IMR-90 (cell line): ENCODE data around the gene PON1. TPM values are rescaled to one million over a fixed set of nuclear protein-coding genes. Genes with fewer than 3 reads are reported as not detected.

Source experiments
- ATAC-seq: fragments of 200-7000 bp; cut with Tn5 transposase; 2 replicates; pipeline ENCODE4 v1.9.1; 2020; ENCODE audit warnings: low read depth, mild to moderate bottlenecking, moderate library complexity
- BruUV-seq: library from RNA; stranded (reverse); fragments of 400-500 nt; replicated peaks from 2 replicates; lab custom pipeline; 2021; lab: Mats Ljungman, UMichigan
- CTCF ChIA-PET: fragments of 300-600 bp; formaldehyde crosslinking; extraction: SDS; loops from one replicate; lab custom pipeline; 2021; ENCODE audit warnings: antibody characterized with exemption; lab: Yijun Ruan, JAX
- POLR2A ChIA-PET: fragments of 300-600 bp; sonication (Branson Sonifier 250); formaldehyde crosslinking; loops from one replicate; lab custom pipeline; 2022; ENCODE audit warnings: antibody characterized with exemption; ENCODE audit not compliant: unreplicated experiment; lab: Charles Lee
- DNase-seq: peaks from one replicate; pipeline ENCODE4 v3.0.0; 2013
- H2AFZ ChIP-seq: replicated peaks from 2 replicates; pipeline ENCODE3; 2013; ENCODE audit warnings: low read length, mild to moderate bottlenecking; ENCODE audit not compliant: poor library complexity
- H2AK5ac ChIP-seq: 2 replicates; pipeline ENCODE4 v1.6.1; 2013; ENCODE audit warnings: low read depth, low read length, inconsistent platforms
- H2AK9ac ChIP-seq: replicated peaks from 2 replicates; pipeline ENCODE3; 2013; ENCODE audit warnings: mild to moderate bottlenecking, low read depth, low read length, moderate library complexity; ENCODE audit not compliant: poor library complexity
- H2BK120ac ChIP-seq: 2 replicates; pipeline ENCODE4 v1.6.1; 2013; ENCODE audit warnings: low read depth, low read length, inconsistent platforms
- H2BK15ac ChIP-seq: 3 replicates; pipeline ENCODE4 v1.6.1; 2013; ENCODE audit warnings: low read depth, low read length, inconsistent platforms
- H2BK20ac ChIP-seq: 2 replicates; pipeline ENCODE4 v1.6.1; 2013; ENCODE audit warnings: low read depth, mild to moderate bottlenecking, inconsistent platforms, low read length, moderate library complexity
- H2BK5ac ChIP-seq: 2 replicates; pipeline ENCODE4 v1.6.1; 2013; ENCODE audit warnings: mild to moderate bottlenecking, low read depth, low read length, inconsistent platforms; ENCODE audit not compliant: poor library complexity, severe bottlenecking
- H3K14ac ChIP-seq: replicated peaks from 2 replicates; pipeline ENCODE4 v1.6.1; 2013; ENCODE audit warnings: low read depth, low read length, inconsistent platforms
- H3K18ac ChIP-seq: 2 replicates; pipeline ENCODE4 v1.6.1; 2013; ENCODE audit warnings: low read depth, low read length, control low read depth
- H3K23ac ChIP-seq: 2 replicates; pipeline ENCODE4 v1.6.1; 2013; ENCODE audit warnings: low read depth, low read length, inconsistent platforms
- H3K27ac ChIP-seq: 2 replicates; pipeline ENCODE4 v1.5.1; 2013; ENCODE audit warnings: mild to moderate bottlenecking, control low read depth, low read length; ENCODE audit not compliant: insufficient read depth
- H3K27me3 ChIP-seq: 2 replicates; pipeline ENCODE4 v1.6.1; 2013; ENCODE audit warnings: low read length; ENCODE audit not compliant: control insufficient read depth, insufficient read depth
- H3K36me3 ChIP-seq: 2 replicates; pipeline ENCODE4 v1.6.1; 2013; ENCODE audit warnings: low read length, mixed read lengths; ENCODE audit not compliant: control insufficient read depth, insufficient read depth
- H3K4ac ChIP-seq: 2 replicates; pipeline ENCODE4 v1.6.1; 2013; ENCODE audit warnings: low read depth, low read length, inconsistent platforms
- H3K4me1 ChIP-seq: 2 replicates; pipeline ENCODE4 v1.6.1; 2013; ENCODE audit warnings: low read length, mixed read lengths; ENCODE audit not compliant: control insufficient read depth, insufficient read depth
- H3K4me2 ChIP-seq: 2 replicates; pipeline ENCODE4 v1.6.1; 2013; ENCODE audit warnings: low read depth, mild to moderate bottlenecking, control low read depth, low read length, moderate library complexity
- H3K4me3 ChIP-seq: 2 replicates; pipeline ENCODE4 v1.5.1; 2013; ENCODE audit warnings: low read depth, mild to moderate bottlenecking, control low read depth, low read length, moderate library complexity; ENCODE audit not compliant: insufficient read depth
- H3K56ac ChIP-seq: 2 replicates; pipeline ENCODE4 v1.6.1; 2013; ENCODE audit warnings: low read length, inconsistent platforms; ENCODE audit not compliant: insufficient read depth; ENCODE audit errors: extremely low read depth
- H3K79me1 ChIP-seq, 2 experiments: 2 replicates each; pipeline ENCODE4 v1.6.1; 2013; ENCODE audit warnings: low read length in 2 of 2, inconsistent platforms in 1 of 2, low read depth in 1 of 2
- H3K9ac ChIP-seq: 2 replicates; pipeline ENCODE4 v1.6.1; 2013; ENCODE audit warnings: low read depth, low read length, control low read depth
- H3K9me1 ChIP-seq: 2 replicates; pipeline ENCODE4 v1.6.1; 2013; ENCODE audit warnings: low read length, inconsistent platforms; ENCODE audit not compliant: insufficient read depth
- H3K9me3 ChIP-seq: 2 replicates; pipeline ENCODE4 v1.6.1; 2013; ENCODE audit warnings: low read length; ENCODE audit not compliant: control insufficient read depth, insufficient read depth
- H4K20me1 ChIP-seq: 2 replicates; pipeline ENCODE4 v1.6.1; 2013; ENCODE audit warnings: low read length, inconsistent platforms; ENCODE audit not compliant: insufficient read depth
- H4K5ac ChIP-seq: 2 replicates; pipeline ENCODE4 v1.6.1; 2013; ENCODE audit warnings: mild to moderate bottlenecking, low read depth, low read length, control low read depth
- H4K8ac ChIP-seq, 2 experiments: 2 replicates each; pipeline ENCODE4 v1.6.1; 2013; ENCODE audit warnings: low read depth in 2 of 2, low read length in 2 of 2, control low read depth in 1 of 2, inconsistent platforms in 1 of 2
- H4K91ac ChIP-seq: 2 replicates; pipeline ENCODE4 v1.6.1; 2013; ENCODE audit warnings: low read depth, low read length, inconsistent platforms; ENCODE audit not compliant: insufficient read depth
- BHLHE40 ChIP-seq: fragments of 150-350 bp; IDR thresholded peaks from 2 replicates; pipeline ENCODE4 v1.6.1; 2016; ENCODE audit warnings: mild to moderate bottlenecking, low read depth, low read length
- CHD1 ChIP-seq: IDR thresholded peaks from 2 replicates; pipeline ENCODE4 v1.6.1; 2012; ENCODE audit warnings: low read depth, low read length, improper control_type of control experiment
- MXI1 ChIP-seq: IDR thresholded peaks from 2 replicates; pipeline ENCODE4 v1.6.1; 2012; ENCODE audit warnings: low read depth, mild to moderate bottlenecking, low read length, moderate library complexity, borderline replicate concordance
- POLR2A ChIP-seq: IDR thresholded peaks from 2 replicates; pipeline ENCODE4 v1.6.1; 2012; ENCODE audit warnings: mild to moderate bottlenecking, low read depth, low read length
- RAD21 ChIP-seq: IDR thresholded peaks from 2 replicates; pipeline ENCODE4 v1.6.1; 2012; ENCODE audit warnings: low read length, improper control_type of control experiment
- RCOR1 ChIP-seq: IDR thresholded peaks from 2 replicates; pipeline ENCODE4 v1.6.1; 2012; ENCODE audit warnings: mild to moderate bottlenecking, low read length, improper control_type of control experiment; ENCODE audit not compliant: insufficient replicate concordance
- RFX5 ChIP-seq: IDR thresholded peaks from 2 replicates; pipeline ENCODE4 v1.8.0; 2012; ENCODE audit warnings: low read depth, mild to moderate bottlenecking, low read length, moderate library complexity
- SMC3 ChIP-seq: fragments of 150-350 bp; IDR thresholded peaks from 2 replicates; pipeline ENCODE4 v1.6.1; 2016; ENCODE audit warnings: low read depth, mild to moderate bottlenecking, antibody characterized with exemption, low read length, moderate library complexity
- WGBS, 2 experiments: methylation state at CpG; one replicate each; pipeline versions ENCODE4 v1.1.5 to v1.1.7; 2013; ENCODE audit warnings: missing lambda C conversion rate in 2 of 2; ENCODE audit not compliant: insufficient read length in 1 of 2; ENCODE audit errors: extremely low coverage in 2 of 2; 5-methylcytosine and 5-hydroxymethylcytosine counted together
- dilution Hi-C: fragments of 300-500 bp; cut with HindIII; formaldehyde crosslinking; loops from one replicate; pipeline ENCODE4 v1.14.3; 2018; ENCODE audit warnings: low sequenced_read_pairs; ENCODE audit not compliant: unreplicated experiment
- in situ Hi-C: fragments of 300-500 bp; cut with MboI; formaldehyde crosslinking; loops from 3 replicates; pipeline ENCODE4 v1.14.3; 2019; ENCODE audit warnings: low sequenced_read_pairs, inconsistent platforms, mixed read lengths
- intact Hi-C: fragments of 100-400 bp; cut with micrococcal nuclease; formaldehyde crosslinking; loops from 2 replicates; pipeline ENCODE4 v1.10.0; 2022
- polyA plus RNA-seq, 3 experiments: library from polyadenylated mRNA; depleted of rRNA; stranded (reverse); fragments of >200 nt; gene quantifications; 2 replicates each; pipeline ENCODE4 v1.2.3, GENCODE V29; 2012; ENCODE audit warnings: low replicate concordance in 1 of 3
- total RNA-seq: library from RNA; depleted of rRNA; stranded (reverse); fragments of >200 nt; gene quantifications from 2 replicates; pipeline ENCODE4 v1.2.3, GENCODE V29; 2012
- TF ChIP-seq, protein P1 (sequence below): fragments of 150-350 bp; IDR thresholded peaks from 2 replicates; pipeline ENCODE4 v1.6.1; 2017; ENCODE audit warnings: mild to moderate bottlenecking, antibody characterized with exemption, low read length, low read depth

PON1 gene
- total and polyA plus RNA-seq, 2 of the 4 experiments (the other 2 are of a cell fraction), result not detected

DNA sequence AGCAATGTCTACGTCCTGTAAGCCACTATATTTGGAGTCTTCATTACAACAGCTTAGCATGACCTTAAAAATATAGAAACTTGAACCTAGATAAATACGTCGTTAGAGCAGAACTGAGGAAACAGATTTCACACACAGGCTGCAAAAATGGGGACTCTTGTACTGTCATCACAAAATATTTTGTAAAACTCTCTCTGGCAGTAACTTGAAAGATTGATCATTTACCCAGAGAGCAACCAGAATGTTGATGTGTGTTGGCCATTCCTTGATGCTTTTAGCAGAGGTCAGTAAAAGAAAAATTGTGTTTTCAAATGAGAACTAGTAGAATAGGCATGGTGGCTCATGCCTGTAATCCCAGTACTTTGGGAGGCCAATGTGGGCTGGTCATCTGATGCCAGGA lies 14.5 kb upstream of the PON1 start:
- Histone ChIP-seq H3K27me3 (no peaks in the 10 kb centered on the region), H4K5ac (no peak overlapping the region), H2BK5ac (no peak overlapping the region), H3K4me1 (no peaks in the 10 kb centered on the region), H2AFZ (no peak overlapping the region), H3K23ac (no peak overlapping the region), H3K18ac (no peak overlapping the region), H3K36me3 (no peaks in the 10 kb centered on the region), H3K56ac (no peak overlapping the region), H3K79me1 (no peaks in the 10 kb centered on the region), H3K9me3 (no peaks in the 10 kb centered on the region), H2BK20ac (no peak overlapping the region), H3K27ac (no peak overlapping the region), H4K91ac (no peak overlapping the region), H3K4me3 (no peak overlapping the region), H4K8ac (no peak overlapping the region), H2AK9ac (no peak overlapping the region), H2BK120ac (no peak overlapping the region), H3K4ac (no peak overlapping the region), H3K9me1 (no peaks in the 10 kb centered on the region), H3K9ac (no peak overlapping the region), H2AK5ac (no peak overlapping the region), H3K4me2 (no peak overlapping the region), H3K14ac (no peak overlapping the region), H2BK15ac (no peak overlapping the region), H4K20me1 (no peaks in the 10 kb centered on the region)
- WGBS, 2 experiments, result no CpG with 5 or more reads among the region's 3 CpGs
- intact Hi-C loops (no loop called here), dilution Hi-C loops (no loop called here), in situ Hi-C loops (no loop called here)
- no peak for TF ChIP-seq BHLHE40
- no peak for TF ChIP-seq SMC3
- no peak for TF ChIP-seq CHD1
- TF ChIP-seq POLR2A, result no peak
- TF ChIP-seq RFX5, result no peak
- TF ChIP-seq RCOR1, result no peak
- TF ChIP-seq MXI1, result no peak
- TF ChIP-seq, protein P1, sequence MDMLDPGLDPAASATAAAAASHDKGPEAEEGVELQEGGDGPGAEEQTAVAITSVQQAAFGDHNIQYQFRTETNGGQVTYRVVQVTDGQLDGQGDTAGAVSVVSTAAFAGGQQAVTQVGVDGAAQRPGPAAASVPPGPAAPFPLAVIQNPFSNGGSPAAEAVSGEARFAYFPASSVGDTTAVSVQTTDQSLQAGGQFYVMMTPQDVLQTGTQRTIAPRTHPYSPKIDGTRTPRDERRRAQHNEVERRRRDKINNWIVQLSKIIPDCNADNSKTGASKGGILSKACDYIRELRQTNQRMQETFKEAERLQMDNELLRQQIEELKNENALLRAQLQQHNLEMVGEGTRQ, result no peak
- TF ChIP-seq RAD21, result no peak
- POLR2A ChIA-PET, result no interaction called here
- no TSS peak for BruUV-seq
- no peak for ATAC-seq
- CTCF ChIA-PET, result no interaction called here
- no peak for DNase-seq
